HEK293T (cell line): Measurements from ENCODE around the gene RBM26.

ENCODE experiments used
- CTCF ChIA-PET: fragments of 350-600 bp; formaldehyde crosslinking; extraction: SDS; loops from one replicate; lab custom pipeline; 2021; ENCODE audit warnings: antibody characterized with exemption, inconsistent platforms; lab: Yijun Ruan, JAX
- POLR2A ChIA-PET: fragments of 350-600 bp; formaldehyde crosslinking; extraction: SDS; loops from one replicate; lab custom pipeline; 2020; ENCODE audit warnings: antibody characterized with exemption, inconsistent platforms; lab: Yijun Ruan, JAX
- DNase-seq: peaks from one replicate; pipeline ENCODE4 v3.0.0; 2012; ENCODE audit warnings: mixed read lengths; ENCODE audit errors: extremely low spot score
- ARNT ChIP-seq: fragments of 450-650 bp; IDR thresholded peaks from 2 replicates; pipeline ENCODE4 v1.6.1; 2017; ENCODE audit warnings: mild to moderate bottlenecking
- BHLHE40 ChIP-seq: fragments of 450-650 bp; IDR thresholded peaks from 2 replicates; pipeline ENCODE4 v1.6.1; 2016; ENCODE audit warnings: mild to moderate bottlenecking, moderate library complexity, borderline replicate concordance
- CTBP1 ChIP-seq: fragments of 450-650 bp; IDR thresholded peaks from 2 replicates; pipeline ENCODE4 v1.6.1; 2016; ENCODE audit warnings: borderline replicate concordance
- ELF4 ChIP-seq: fragments of 450-650 bp; IDR thresholded peaks from 2 replicates; pipeline ENCODE4 v1.6.1; 2017; ENCODE audit warnings: antibody characterized with exemption
- FOXA1 ChIP-seq: fragments of 450-650 bp; IDR thresholded peaks from 2 replicates; pipeline ENCODE4 v1.6.1; 2016; ENCODE audit warnings: mild to moderate bottlenecking
- FOXK2 ChIP-seq: fragments of 450-650 bp; IDR thresholded peaks from 2 replicates; pipeline ENCODE4 v1.6.1; 2016; ENCODE audit warnings: mild to moderate bottlenecking
- FOXM1 ChIP-seq: fragments of 450-650 bp; IDR thresholded peaks from 2 replicates; pipeline ENCODE4 v1.6.1; 2017; ENCODE audit warnings: mild to moderate bottlenecking, borderline replicate concordance
- HDGF ChIP-seq: fragments of 450-650 bp; IDR thresholded peaks from 2 replicates; pipeline ENCODE4 v1.6.1; 2017; ENCODE audit warnings: antibody characterized with exemption, borderline replicate concordance
- L3MBTL2 ChIP-seq: fragments of 450-650 bp; conservative IDR thresholded peaks from 2 replicates; pipeline ENCODE4 v1.6.1; 2016; ENCODE audit warnings: mild to moderate bottlenecking
- LEF1 ChIP-seq: fragments of 450-650 bp; IDR thresholded peaks from 2 replicates; pipeline ENCODE4 v1.6.1; 2017; ENCODE audit warnings: mild to moderate bottlenecking, borderline replicate concordance
- NFRKB ChIP-seq: fragments of 450-650 bp; IDR thresholded peaks from 2 replicates; pipeline ENCODE4 v1.6.1; 2016; ENCODE audit warnings: mild to moderate bottlenecking, moderate library complexity
- PKNOX1 ChIP-seq: fragments of 450-650 bp; IDR thresholded peaks from 2 replicates; pipeline ENCODE4 v1.6.1; 2016
- SP1 ChIP-seq: fragments of 450-650 bp; IDR thresholded peaks from 2 replicates; pipeline ENCODE4 v1.6.1; 2017
- SUZ12 ChIP-seq: fragments of 450-650 bp; IDR thresholded peaks from 2 replicates; pipeline ENCODE4 v1.6.1; 2016; ENCODE audit warnings: mild to moderate bottlenecking
- TARDBP ChIP-seq: fragments of 450-650 bp; IDR thresholded peaks from 2 replicates; pipeline ENCODE4 v1.6.1; 2016
- ZNF384 ChIP-seq: fragments of 450-650 bp; IDR thresholded peaks from 2 replicates; pipeline ENCODE4 v1.6.1; 2016

RBM26 gene

GRCh38 chr13:79442221-79442620, 36.2 kb upstream of the RBM26 start:
- TF ChIP-seq PKNOX1: 0 out of 2 replicates have a peak, but pooled peaks have one; percentile 8
- no peak for TF ChIP-seq SUZ12
- ChIA-PET CTCF (interaction anchor here (0.6 to 1.2 kb wide), 2 partner anchors 18 to 897 kb away, joined by 5 to 7 read pairs; no protein-coding TSS in a partner anchor), POLR2A (interaction anchor here (1.2 to 1.6 kb wide), 2 partner anchors 36 to 39 kb away, joined by 4 to 7 read pairs; partner anchors contain the start of genes NDFIP2 and RBM26)
- DNase-seq: no peak

- CTCF ChIA-PET: interaction anchor here (0.5 kb wide), 1 partner anchor 228 kb away, joined by 3 read pairs; no protein-coding TSS in a partner anchor
- no peak for DNase-seq
- TF ChIP-seq ZNF384: no peak
- no peak for TF ChIP-seq NFRKB
- TF ChIP-seq PKNOX1: peak; percentile 91
- TF ChIP-seq FOXK2: no peak
- 0 out of 2 replicates have a peak, but pooled peaks have one; percentile 6 for TF ChIP-seq L3MBTL2
- TF ChIP-seq LEF1: no peak
- POLR2A ChIA-PET: interaction anchor here (0.6 to 1.6 kb wide), 2 partner anchors 35 to 40 kb away, joined by 3 to 7 read pairs; partner anchors contain the start of genes NDFIP2 and RBM26
These were observed 35.0 kb upstream of the RBM26 start for GRCh38 chr13:79440958-79441528.

GRCh38 chr13:79439275-79439674, 33.2 kb upstream of the RBM26 start:
- ChIA-PET CTCF (no interaction called here), POLR2A (no interaction called here)
- DNase-seq: no peak
- TF ChIP-seq CTBP1 (no peak), FOXA1 (no peak), BHLHE40 (no peak), SUZ12 (no peak), ZNF384 (no peak), FOXM1 (no peak), HDGF (no peak), PKNOX1 (no peak)

- peak; percentile 80; the same call in 1 of the 2 replicates for TF ChIP-seq CTBP1
- no peak for TF ChIP-seq FOXM1
- TF ChIP-seq SUZ12: no peak
- TF ChIP-seq ELF4: no peak
- TF ChIP-seq ARNT: 0 out of 2 replicates have a peak, but pooled peaks have one; percentile 44
- TF ChIP-seq HDGF: no peak
- no peak for TF ChIP-seq SP1
- peak; percentile 79 for TF ChIP-seq ZNF384
- TF ChIP-seq PKNOX1: peak; percentile 76
- no peak for TF ChIP-seq NFRKB
- no peak for TF ChIP-seq TARDBP
- TF ChIP-seq BHLHE40: no peak
- TF ChIP-seq LEF1: no peak
- ChIA-PET CTCF (interaction anchor here (0.6 kb wide), 1 partner anchor 710 kb away, joined by 5 read pairs; no protein-coding TSS in a partner anchor), POLR2A (no interaction called here)
- DNase-seq: no peak
These were observed 29.5 kb upstream of the RBM26 start for GRCh38 chr13:79435561-79435990.

GRCh38 chr13:79434556-79434955, 28.5 kb upstream of the RBM26 start:
- TF ChIP-seq SUZ12 (no peak), L3MBTL2 (no peak), CTBP1 (peak; percentile 22; the same call in 1 of the 2 replicates), PKNOX1 (peak; percentile 76)
- ChIA-PET CTCF (interaction anchor here (0.7 kb wide), 1 partner anchor 11 kb away, joined by 3 read pairs; no protein-coding TSS in a partner anchor), POLR2A (no interaction called here)
- peak; percentile 40 for DNase-seq
